Hepatocyte (in vitro differentiated cells): Measurements from ENCODE around the gene RPS4Y1.

Experiments used
- EZH2phosphoT487 ChIP-seq: fragments of 200-600 bp; sonication (generic); IDR thresholded peaks from one replicate; pipeline ENCODE4 v1.6.1; 2018; ENCODE audit warnings: antibody characterized with exemption, mild to moderate bottlenecking, low read depth, moderate library complexity; ENCODE audit not compliant: unreplicated experiment, severe bottlenecking
- TF ChIP-seq, protein P1 (sequence below): fragments of 200-600 bp; sonication (generic); IDR thresholded peaks from 2 replicates; pipeline ENCODE4 v1.5.1; 2016; ENCODE audit warnings: antibody characterized with exemption, mild to moderate bottlenecking; ENCODE audit not compliant: poor library complexity

- TF ChIP-seq, protein P1, sequence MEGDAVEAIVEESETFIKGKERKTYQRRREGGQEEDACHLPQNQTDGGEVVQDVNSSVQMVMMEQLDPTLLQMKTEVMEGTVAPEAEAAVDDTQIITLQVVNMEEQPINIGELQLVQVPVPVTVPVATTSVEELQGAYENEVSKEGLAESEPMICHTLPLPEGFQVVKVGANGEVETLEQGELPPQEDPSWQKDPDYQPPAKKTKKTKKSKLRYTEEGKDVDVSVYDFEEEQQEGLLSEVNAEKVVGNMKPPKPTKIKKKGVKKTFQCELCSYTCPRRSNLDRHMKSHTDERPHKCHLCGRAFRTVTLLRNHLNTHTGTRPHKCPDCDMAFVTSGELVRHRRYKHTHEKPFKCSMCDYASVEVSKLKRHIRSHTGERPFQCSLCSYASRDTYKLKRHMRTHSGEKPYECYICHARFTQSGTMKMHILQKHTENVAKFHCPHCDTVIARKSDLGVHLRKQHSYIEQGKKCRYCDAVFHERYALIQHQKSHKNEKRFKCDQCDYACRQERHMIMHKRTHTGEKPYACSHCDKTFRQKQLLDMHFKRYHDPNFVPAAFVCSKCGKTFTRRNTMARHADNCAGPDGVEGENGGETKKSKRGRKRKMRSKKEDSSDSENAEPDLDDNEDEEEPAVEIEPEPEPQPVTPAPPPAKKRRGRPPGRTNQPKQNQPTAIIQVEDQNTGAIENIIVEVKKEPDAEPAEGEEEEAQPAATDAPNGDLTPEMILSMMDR = no peak
- no peak for TF ChIP-seq EZH2phosphoT487
These were observed 46.0 kb downstream of the RPS4Y1 start for GRCh38 chrY:2887386-2887785.
